HepG2 (cell line): ENCODE data around the gene PRKCI. TPM values are rescaled to one million over a fixed set of nuclear protein-coding genes. Genes with fewer than 3 reads are reported as not detected.

Source experiments
- ESRRA ChIP-seq: sonication (generic); formaldehyde crosslinking; IDR thresholded peaks from 2 replicates; pipeline ENCODE4 v1.5.1; 2020; ENCODE audit warnings: mild to moderate bottlenecking, low read depth, missing genetic modification reagents
- HMGXB4 ChIP-seq, 2 experiments: sonication (generic) in 1 of 2; formaldehyde crosslinking in 1 of 2; IDR thresholded peaks; 2 replicates each; pipeline versions ENCODE4 v1.4.0 to v1.6.1; 2018 to 2020; ENCODE audit warnings: missing genetic modification reagents in 2 of 2, borderline replicate concordance in 1 of 2, low read depth in 1 of 2, mild to moderate bottlenecking in 1 of 2, missing biosample characterization in 1 of 2
- HNF1A ChIP-seq, 2 experiments: sonication (generic) in 1 of 2; formaldehyde crosslinking in 1 of 2; IDR thresholded peaks; 2 replicates each; pipeline versions ENCODE4 v1.4.0 to v1.6.1; 2016 to 2020; ENCODE audit warnings: borderline replicate concordance in 1 of 2, low read depth in 1 of 2, mild to moderate bottlenecking in 1 of 2, missing genetic modification reagents in 1 of 2
- NCOR1 ChIP-seq: fragments of 200-600 bp; sonication (generic); IDR thresholded peaks from 2 replicates; pipeline ENCODE4 v1.7.0; 2017; ENCODE audit warnings: antibody characterized with exemption, low read length, borderline replicate concordance
- PBX2 ChIP-seq: IDR thresholded peaks from 2 replicates; pipeline ENCODE4 v1.6.1; 2016; ENCODE audit warnings: control low read depth
- SCMH1 ChIP-seq: sonication (generic); formaldehyde crosslinking; IDR thresholded peaks from 2 replicates; pipeline ENCODE4 v1.9.0; 2021; ENCODE audit warnings: missing genetic modification reagents, mild to moderate bottlenecking, borderline replicate concordance
- USF2 ChIP-seq, 2 experiments: sonication (generic) in 1 of 2; formaldehyde crosslinking in 1 of 2; IDR thresholded peaks; 2 replicates each; pipeline versions ENCODE4 v1.5.1 to v1.6.1; 2011 to 2020; ENCODE audit warnings: borderline replicate concordance in 1 of 2, low read depth in 1 of 2, low read length in 1 of 2, mild to moderate bottlenecking in 1 of 2, missing genetic modification reagents in 1 of 2, moderate library complexity in 1 of 2
- ZBTB26 ChIP-seq: IDR thresholded peaks from 2 replicates; pipeline ENCODE4 v1.6.1; 2016; ENCODE audit warnings: missing compliant biosample characterization, missing genetic modification reagents, borderline replicate concordance
- polyA plus RNA-seq, 8 experiments: library from polyadenylated mRNA; depleted of rRNA in 3 of 8; stranded (reverse) in 7 of 8; unstranded in 1 of 8; fragments of >200 nt; fragmentation: Illumina TruSeq in 4 of 8; extraction: Trizol in 4 of 8; gene quantifications; 2 replicates each; pipeline versions ENCODE4 v1.2.1 to v1.2.3, GENCODE V29; 2011 to 2016; ENCODE audit warnings: low read depth in 4 of 8, missing spikeins in 1 of 8, mixed read lengths in 1 of 8; ENCODE audit not compliant: insufficient read depth in 1 of 8
- total RNA-seq, 5 experiments: library from RNA; depleted of rRNA; stranded (reverse); fragments of >200 nt; fragmentation: Illumina TruSeq; extraction: Trizol; gene quantifications; 2 replicates each; pipeline ENCODE4 v1.2.3, GENCODE V29; 2016; ENCODE audit warnings: low read depth in 1 of 5
- TF ChIP-seq, protein P1 (sequence below): IDR thresholded peaks from 2 replicates; pipeline ENCODE4 v1.6.1; 2018; ENCODE audit warnings: missing genetic modification reagents, mild to moderate bottlenecking, missing compliant biosample characterization
- TF ChIP-seq, protein P2 (sequence below): sonication (generic); formaldehyde crosslinking; IDR thresholded peaks from 2 replicates; pipeline ENCODE4 v1.4.0; 2020; ENCODE audit warnings: missing genetic modification reagents

The PRKCI gene
- total and polyA plus RNA-seq, 2 of the 13 experiments (the other 11 are each of a cell fraction or from before 2014, with no cell fraction given): 17.2 to 30.4 TPM

DNA sequence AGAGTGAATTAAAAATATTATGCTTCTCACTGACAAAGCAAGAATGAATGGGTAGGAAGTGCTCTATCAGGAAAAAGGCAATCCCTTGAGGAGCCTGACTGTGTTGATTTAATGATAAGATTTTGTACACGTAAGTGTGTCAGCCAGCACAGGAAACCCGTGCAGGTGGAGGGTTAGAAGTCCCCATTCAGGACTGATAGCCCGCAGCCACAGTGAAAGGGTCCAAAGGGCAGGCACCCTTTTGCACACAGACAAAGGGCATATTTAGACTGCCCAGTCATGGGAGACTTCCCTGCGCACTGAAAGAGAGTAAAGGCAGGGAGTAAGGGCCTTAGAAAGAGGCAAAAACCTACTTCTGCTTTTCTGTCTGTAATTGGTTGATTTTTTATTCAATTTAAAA, 108.9 kb downstream of the PRKCI start (continued):
- peak in 1 of 2 experiments; percentile 71; a peak in 1 of 4 replicates for TF ChIP-seq HMGXB4 (CRISPR knock-in tag; IDR thresholded peaks at IDR 0.05; ENCODE audit: borderline replicate concordance in 1 of 2, low read depth in 1 of 2)
- TF ChIP-seq HNF1A (IDR thresholded peaks at IDR 0.05; ENCODE audit: low read depth): no peak
- TF ChIP-seq HNF1A (CRISPR knock-in tag; IDR thresholded peaks at IDR 0.05; ENCODE audit: borderline replicate concordance): peak; percentile 46; the same call in 1 of the 2 replicates
- no peak for TF ChIP-seq SCMH1 (CRISPR knock-in tag)
- no peak for TF ChIP-seq PBX2 (CRISPR knock-in tag)
- TF ChIP-seq, protein P1, sequence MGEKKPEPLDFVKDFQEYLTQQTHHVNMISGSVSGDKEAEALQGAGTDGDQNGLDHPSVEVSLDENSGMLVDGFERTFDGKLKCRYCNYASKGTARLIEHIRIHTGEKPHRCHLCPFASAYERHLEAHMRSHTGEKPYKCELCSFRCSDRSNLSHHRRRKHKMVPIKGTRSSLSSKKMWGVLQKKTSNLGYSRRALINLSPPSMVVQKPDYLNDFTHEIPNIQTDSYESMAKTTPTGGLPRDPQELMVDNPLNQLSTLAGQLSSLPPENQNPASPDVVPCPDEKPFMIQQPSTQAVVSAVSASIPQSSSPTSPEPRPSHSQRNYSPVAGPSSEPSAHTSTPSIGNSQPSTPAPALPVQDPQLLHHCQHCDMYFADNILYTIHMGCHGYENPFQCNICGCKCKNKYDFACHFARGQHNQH: peak; percentile 75; the same call in 1 of the 2 replicates
- TF ChIP-seq USF2 (IDR thresholded peaks at IDR 0.05; ENCODE audit: low read depth, low read length): no peak
- 0 out of 2 replicates have a peak, but pooled peaks have one; percentile 11 for TF ChIP-seq USF2 (CRISPR knock-in tag; IDR thresholded peaks at IDR 0.05; ENCODE audit: borderline replicate concordance)
- peak; percentile 66; the same call in 1 of the 2 replicates for TF ChIP-seq ESRRA (CRISPR knock-in tag)
- TF ChIP-seq, protein P2, sequence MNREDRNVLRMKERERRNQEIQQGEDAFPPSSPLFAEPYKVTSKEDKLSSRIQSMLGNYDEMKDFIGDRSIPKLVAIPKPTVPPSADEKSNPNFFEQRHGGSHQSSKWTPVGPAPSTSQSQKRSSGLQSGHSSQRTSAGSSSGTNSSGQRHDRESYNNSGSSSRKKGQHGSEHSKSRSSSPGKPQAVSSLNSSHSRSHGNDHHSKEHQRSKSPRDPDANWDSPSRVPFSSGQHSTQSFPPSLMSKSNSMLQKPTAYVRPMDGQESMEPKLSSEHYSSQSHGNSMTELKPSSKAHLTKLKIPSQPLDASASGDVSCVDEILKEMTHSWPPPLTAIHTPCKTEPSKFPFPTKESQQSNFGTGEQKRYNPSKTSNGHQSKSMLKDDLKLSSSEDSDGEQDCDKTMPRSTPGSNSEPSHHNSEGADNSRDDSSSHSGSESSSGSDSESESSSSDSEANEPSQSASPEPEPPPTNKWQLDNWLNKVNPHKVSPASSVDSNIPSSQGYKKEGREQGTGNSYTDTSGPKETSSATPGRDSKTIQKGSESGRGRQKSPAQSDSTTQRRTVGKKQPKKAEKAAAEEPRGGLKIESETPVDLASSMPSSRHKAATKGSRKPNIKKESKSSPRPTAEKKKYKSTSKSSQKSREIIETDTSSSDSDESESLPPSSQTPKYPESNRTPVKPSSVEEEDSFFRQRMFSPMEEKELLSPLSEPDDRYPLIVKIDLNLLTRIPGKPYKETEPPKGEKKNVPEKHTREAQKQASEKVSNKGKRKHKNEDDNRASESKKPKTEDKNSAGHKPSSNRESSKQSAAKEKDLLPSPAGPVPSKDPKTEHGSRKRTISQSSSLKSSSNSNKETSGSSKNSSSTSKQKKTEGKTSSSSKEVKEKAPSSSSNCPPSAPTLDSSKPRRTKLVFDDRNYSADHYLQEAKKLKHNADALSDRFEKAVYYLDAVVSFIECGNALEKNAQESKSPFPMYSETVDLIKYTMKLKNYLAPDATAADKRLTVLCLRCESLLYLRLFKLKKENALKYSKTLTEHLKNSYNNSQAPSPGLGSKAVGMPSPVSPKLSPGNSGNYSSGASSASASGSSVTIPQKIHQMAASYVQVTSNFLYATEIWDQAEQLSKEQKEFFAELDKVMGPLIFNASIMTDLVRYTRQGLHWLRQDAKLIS: no peak
- TF ChIP-seq ZBTB26: no peak
- peak; percentile 94; the same call in 1 of the 2 replicates for TF ChIP-seq NCOR1
